ENCODE measurements around the gene CNOT4.
A peak's percentile ranks its signal among the peaks of the same experiment; 100 is the strongest.
"Not testable (repeated sequence)": the region's sequence is repeated elsewhere in the genome, so short reads cannot be mapped to it uniquely, and the experiment has no call there.

CNOT4 gene

DNA sequence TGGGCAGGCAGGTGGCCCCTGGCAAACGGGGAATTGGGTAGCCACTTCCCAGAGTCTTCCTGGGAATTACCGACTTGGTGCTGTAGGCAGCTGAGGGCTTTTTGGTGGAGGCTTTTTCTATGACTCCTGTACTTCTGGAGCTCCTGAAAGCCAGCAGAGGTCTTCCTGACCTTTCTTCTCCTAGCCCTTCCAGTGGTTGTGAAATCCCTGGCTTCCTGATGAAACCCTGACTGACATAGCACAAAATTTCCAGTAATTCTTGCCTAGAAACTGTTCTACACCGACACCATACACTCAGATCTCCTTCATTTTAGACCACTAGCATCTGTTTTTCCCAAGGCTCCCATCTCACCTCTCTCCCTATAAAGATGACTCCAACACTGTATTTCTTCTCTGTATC, 156.1 kb downstream of the CNOT4 start:
- DNase-seq: no peak

DNA sequence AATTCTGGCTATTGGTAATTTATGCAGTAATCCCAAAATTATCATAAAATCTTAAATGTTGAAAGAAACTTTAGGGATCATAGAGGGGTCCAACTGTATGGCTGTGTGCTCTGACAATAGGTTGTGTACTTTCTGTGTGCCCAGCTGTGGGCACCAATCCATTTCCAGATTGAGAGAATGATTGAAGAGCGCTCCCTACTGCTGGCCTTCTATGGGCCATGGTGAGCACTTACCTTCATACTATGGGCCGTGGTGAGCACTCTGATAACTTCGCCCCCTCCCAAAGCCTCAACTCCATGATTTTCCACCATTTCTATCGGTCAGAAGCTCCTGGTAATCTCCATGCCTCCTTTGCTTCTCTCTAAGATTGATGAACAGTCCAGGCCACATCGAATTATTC, 157.6 kb downstream of the CNOT4 start:
- no peak for DNase-seq

DNA sequence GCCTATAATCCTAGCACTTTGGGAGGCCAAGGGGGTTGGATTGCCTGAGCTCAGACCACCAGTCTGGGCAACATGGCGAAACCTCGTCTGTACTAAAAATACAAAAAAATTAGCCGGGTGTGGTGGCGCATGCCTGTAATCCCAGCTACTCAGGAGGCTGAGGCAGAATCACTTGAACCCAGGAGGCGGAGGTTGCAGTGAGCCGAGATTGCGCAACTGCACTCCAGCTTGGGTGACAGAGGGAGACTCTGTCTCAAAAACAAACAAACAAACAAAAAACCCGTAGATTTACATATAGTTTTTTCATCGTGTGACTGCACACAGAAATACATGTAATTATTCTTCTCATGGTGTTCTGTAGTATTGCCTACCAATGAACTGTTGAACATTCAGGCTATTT, 158.8 kb downstream of the CNOT4 start:
- DNase-seq: not testable (repeated sequence)

DNA sequence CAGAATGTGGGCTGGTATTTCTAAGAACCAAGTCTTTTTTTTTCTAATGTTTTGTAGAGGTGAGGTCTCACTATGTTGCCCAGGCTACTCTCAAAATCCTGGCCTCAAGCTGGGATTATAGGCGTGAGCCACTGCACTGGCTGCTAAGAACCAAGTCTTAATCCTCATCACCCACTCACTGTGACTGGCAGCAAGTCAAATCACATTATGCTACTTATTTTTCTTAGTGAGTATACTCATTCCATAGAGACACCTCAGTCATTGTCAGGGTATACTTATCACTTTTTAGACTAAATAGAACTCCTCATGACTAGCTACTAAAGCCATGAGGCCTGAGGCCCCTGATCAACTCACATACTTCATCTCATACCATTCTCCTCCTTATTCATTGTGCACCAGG, 160.2 kb downstream of the CNOT4 start:
- no peak for DNase-seq

DNA sequence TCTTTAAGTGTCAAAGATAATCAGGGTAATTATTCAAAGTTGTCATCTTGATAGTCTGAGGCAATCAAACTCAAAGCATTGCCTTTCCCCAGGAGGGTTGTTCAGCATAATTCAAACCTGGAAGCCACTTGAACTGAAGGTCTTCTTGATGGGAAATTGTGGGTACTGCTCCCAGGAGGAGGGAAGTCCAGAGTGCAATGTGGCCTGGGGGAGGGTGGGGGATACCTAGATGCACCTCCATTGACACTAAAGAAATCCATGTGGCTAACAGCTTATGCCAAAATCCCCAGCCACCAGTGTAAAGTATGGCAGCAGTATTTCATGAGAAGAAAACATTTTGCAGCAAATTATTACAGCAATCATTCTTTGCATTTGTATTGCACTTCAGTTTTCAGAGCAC, 161.4 kb downstream of the CNOT4 start:
- DNase-seq: no peak

DNA sequence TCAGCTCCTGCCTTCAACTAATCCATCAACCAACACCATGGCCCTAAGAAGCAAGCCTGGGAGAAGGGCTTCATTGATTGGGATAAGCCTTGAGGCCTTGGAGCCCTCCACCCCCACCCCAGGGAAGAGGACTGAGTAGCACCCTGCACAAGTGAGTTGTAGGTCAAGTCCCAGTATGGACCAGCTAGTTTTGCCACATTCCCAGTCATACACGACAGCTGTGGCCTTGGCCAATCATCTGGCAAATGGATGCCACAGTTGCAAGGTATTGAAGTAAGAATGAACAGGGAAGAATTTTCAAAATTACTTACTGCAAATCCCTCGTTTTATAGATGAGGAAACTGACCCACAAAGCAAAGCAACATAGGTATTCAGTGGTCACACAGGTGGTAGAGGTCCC, 166.5 kb downstream of the CNOT4 start:
- no peak for DNase-seq

DNA sequence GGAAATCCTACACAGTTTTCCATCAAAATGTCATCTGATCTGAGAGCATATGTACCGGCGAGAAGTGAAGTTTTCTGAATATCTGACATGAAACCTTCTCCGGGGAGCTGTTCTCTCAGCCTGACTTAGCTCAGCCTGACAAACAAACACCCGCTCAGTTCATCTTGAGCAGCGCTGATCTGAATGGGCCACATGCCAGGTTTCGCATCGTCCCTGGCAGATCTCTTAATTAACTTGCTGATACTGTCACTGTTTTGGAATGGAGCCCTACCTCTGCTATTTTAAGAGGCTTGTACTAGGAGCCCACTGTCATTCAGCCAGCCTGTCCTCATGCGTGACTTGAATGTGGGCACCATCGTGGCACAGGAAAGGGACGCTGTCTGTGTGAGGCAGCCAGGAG, 167.0 kb downstream of the CNOT4 start:
- no peak for DNase-seq

DNA sequence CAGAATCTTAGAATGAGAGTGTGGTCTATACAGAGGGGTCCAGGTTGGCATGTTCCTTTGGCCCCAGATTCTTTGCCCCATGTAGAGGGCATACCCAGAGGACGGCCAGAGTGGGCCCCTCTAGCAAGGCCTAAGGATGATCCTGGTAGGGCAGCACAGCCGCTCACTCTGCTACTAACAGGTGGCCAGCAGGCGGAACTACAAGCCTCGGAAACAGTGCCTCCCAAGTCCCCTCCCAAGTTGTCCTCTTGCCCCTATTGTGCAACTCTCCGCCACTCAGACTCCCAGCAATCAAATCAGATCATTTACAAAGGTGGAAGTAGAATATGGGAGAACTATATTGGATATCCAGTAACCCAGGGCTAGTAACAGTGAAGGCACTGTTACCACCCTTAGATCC, 168.9 kb downstream of the CNOT4 start:
- DNase-seq: no peak

DNA sequence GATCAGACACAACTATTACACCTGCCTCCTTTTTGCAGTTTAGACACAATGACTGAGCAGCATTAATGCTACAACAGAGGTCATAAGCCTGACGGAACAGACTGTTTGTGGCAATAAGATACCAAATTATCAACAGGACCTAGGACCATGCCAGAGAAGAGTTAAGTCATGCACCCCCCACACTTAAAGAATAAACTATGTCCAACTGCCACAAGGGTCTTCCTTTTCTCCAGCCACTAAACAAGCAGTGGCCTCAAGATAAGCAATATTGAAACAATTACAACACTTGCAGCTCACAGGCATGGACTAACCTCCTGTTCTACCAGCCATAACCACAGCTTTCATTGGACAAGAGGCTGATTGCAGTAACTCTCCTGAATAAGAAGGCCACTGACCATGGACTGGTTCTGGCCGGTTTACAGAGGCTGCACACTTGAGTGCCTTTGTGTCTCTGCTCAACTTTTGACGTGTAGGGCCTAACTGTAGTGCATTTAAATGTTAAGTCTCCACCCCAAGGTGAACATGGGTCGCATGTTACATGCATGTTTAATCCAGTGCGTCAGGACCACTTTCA, 171.8 kb downstream of the CNOT4 start:
- DNase-seq: no peak

DNA sequence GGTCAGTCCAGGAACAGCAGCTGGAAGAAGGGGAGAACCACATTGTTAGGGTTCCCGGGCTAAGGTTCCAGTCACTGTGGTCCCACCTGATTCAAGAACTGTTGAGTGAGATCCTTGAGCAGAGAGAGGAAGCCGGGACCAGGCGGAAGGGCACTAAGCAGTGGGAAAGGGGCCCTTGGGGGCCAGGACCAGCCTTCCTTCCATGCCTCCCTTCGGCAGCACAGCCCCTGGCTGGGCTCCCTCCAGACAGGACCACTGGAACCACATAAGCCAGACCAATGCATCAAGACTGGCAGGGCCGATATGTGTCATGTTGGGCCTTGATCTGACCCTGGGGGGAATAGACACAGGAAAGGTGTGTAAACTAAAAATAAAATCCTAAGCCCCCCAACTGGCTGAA, 172.4 kb downstream of the CNOT4 start:
- no peak for DNase-seq

DNA sequence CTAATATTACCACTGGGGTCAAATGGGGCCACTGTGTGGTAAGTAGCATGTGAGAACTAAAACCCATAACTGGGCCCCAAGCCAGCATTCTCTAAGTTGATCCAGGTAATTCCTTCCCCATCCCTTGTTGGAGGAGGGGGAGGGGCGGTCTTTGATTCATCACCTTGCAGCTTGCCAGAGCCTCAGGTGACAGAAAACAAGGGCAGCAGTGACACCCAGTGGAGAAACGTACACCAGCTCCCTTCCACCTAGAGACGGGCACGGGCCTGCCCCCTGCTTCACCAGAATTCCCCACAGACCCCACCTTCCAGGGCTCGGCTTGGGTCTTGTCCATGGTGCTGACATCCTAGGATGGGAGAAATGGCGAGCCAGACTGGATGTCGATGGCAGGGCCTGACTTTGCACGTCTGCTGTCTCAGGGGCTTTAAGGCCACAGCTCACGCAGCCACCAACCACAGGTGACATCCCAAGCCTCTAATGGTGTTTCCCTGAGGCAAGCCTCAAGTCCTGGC, 174.2 kb downstream of the CNOT4 start:
- peak; percentile 36 for DNase-seq

DNA sequence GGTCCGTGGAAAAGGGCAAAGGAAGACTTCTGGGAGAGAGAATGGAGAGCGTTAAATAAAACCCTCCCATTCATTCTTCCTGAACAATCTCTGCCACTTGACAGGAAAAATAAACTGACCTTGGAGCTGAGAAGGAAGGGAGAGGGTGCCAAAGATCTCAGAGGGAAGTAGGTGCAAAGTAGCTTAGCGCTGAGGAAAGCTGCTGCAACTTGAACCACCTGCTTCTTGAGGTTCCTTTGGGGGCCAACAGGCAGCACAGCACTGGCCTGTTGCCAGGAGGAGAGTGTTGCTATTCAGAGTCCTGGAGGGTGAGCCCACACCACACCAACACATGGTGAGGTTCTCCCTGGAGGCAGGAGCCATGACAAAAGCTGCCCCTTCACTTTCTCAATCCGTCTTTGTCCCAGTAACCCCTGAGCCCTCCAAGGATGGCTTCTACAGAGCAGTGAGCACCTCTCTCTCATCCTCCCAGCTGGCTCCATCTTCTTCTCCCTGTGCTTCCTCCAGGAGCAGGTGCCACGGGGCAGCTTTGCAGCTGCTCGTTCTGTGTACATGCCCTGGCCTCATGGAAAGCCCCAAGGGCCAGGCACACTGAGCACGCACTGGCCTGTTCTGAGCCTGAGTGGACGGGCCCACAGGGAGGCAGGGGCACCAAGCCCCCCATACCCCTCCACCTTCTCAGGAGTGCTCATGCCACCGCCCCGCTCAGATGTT, 174.9 kb downstream of the CNOT4 start:
- no peak for DNase-seq

DNA sequence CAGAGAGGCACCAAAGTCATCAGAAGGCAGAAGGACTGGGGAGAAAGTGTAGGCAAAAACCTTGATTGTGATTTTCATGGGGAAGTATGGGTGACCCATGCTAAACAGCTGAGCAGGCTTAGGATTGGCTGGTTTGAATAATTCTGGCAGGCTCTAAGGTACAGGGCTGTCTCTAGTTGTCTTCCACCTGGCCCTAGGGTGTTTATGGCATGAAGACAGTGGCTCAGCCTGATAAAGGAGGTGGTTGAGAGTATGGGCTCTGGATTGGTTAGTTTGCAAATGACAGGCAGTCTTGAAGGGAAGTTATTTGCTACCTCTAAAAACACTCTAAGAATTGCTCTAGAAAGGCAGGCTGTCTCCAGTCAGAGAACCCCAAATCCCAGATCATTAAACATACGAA, 176.0 kb downstream of the CNOT4 start:
- DNase-seq: no peak

DNA sequence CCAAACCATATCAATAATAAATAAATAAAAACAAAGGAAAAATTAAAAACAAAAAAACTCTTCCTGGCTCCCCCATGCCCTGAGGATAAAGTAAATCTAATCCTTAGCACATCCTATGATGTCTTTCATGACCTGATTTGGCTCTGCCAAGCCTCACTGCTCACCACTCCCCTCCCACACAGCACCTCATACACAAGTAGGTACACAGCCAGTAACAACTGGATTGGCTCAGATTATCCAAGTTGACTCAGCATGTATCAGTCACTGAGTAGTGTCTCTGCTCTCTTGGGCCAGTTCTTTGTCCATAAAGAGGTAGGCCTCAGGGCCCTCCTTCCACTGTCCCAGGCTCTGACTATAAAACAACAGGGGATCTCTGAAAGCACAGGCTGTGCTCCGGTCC, 176.7 kb downstream of the CNOT4 start:
- no peak for DNase-seq

DNA sequence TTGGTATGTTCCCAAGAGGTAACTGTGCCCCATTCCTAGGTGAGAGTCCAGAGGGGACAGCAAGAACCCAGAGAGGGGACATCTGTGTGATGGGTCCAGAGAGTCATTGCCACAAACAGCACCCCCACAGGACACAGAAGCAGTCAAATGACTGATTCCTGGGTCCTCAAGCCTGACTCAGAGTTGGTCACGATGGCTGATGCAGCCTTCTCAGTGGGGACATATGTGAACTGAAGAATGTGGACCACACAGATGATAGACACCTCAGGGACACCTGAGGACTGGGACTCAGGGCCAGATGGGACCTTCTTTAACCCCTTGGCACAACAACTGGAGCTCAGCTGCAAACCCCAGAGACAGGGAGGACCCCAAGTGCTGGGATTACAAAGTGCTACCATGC, 179.8 kb downstream of the CNOT4 start:
- no peak for DNase-seq

DNA sequence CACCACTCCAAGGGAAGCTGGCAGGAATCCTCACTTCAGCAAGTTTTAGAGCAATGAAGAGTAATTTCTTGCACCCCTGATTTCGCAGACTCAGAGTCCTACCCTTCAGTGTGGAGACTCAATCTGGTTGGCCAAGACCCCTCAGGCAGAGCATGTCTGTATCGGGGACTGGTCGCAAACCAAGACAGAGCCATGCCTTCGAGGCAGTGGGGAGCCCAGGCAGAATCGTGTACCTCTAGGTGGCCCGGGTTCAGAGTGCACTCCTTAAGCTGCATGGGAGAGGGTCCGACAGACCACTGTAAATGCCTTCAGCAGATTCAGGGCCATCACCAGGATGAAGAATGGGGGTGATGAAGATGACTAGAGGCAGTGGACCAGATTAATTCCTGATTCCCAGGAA, 181.4 kb downstream of the CNOT4 start:
- DNase-seq: no peak

DNA sequence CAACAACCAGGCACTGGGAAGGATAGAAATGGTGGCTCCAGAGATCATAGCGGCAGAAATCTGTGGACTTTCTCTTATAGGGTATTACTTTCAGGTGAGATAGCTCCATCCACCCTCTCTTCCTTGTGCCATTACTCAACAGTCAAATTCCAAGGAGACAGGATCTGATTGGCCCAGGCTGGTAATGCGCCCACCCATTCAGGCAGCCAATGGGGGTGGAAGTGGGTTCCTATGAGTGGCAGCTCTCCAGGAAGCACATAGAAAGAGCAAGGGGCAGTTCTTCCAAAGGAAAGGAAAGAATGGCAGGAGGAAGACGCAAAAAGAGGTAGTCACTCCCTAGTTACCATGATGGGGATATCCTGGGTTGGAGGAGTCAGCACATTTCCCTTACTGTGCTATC, 181.8 kb downstream of the CNOT4 start:
- no peak for DNase-seq

DNA sequence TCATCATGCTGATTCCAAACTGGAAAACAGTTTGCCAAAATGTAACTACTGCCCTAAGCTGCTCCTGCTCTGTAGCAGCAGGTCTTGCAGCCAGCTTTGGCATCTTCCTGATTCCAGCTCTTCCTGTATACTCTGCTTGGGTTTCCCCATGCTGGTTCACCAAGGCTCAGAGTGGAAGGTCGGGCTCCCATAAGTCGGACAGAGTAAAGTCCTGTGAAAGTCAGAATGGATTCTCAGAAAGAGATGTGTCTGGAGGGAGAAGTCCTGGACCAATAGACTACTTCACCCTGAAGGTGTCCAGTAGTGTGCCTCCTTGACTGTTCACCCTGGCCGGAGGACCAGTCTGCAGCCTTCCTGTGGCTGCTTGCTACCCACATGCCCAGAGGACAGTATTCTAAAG, 182.4 kb downstream of the CNOT4 start:
- no peak for DNase-seq

DNA sequence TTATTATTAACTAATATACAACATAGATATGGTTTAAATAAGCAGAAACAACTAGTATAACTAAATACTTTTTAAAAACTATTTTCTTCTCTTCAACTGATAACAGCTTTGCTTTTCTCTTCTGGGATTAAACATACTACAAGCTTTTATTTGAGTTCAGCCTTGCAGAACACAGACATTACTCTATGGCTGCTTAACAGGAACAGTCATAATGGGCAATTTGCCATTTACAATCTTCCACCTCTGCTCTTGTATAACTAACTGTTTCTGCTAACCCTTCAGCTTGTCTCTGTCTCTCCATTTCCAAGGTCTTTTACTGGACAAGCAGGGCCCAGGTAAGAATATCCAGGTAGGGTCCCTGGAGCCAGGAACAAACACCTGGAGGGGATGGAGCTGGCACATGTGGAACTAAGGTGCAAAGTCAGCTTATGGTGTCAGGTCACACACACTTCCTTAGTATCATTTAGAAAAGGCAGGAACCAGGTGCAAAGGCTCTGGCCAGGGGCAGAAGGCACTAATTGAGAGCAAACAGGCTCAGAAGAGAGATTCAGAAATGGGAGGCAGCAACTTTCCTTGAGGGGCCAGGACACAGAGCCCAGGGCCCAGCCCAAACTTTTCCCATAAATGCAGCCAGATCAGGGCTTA, 183.1 kb downstream of the CNOT4 start:
- DNase-seq: no peak

DNA sequence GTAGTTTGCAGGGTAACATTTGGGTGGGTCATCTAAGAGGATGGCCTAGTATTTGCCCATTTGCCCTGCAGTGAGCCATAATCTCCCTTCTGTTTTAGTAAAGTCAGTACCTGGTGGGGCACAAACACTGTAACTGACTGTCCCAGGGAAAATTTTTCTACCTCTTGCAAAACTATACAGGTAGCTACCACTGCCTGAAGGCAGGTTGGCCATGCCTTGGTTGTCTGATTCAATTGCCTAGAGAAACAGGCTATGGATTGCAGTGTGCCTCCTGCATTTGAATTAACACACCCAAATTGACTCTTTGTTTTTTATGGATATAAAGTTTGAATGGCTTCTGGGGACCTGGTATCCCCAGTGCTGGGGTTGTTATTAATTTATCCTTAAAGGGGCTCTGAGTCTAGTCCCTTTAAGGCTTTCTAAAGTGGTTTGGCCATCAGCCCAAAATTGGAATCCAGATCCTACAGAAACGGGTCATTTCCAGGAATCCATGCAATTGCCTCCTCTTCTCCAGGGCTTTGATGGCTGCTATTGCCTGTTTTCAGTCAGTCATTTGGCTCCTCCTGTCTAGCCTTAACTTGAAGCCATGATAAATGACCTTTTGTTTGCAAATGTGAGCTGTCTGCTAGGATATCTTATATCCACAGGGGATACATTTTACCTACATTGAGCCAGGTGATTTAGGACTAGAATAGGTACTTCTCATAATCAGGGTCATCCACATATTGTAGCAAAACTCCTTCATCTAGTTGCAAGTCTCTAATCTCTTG, 187.1 kb downstream of the CNOT4 start:
- DNase-seq: no peak

DNA sequence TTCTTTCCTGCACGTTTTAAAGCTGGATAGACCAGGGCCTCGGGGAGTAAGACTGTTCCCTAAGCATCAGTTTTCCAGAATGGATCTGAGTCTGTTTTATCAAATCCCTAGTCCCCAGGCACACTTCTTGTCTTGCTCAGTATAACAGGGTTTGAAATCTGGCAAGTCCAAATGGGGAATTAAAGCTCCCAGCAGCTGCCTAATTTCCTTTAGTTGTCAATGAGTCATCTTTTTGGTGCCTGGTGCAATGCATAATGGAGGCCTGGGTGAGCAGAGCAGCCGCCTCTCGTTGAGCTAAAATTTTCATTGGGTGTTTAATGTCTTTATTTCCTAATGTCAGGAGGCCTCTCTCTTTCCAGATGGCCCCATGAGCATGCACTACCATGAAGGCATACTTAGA, 188.3 kb downstream of the CNOT4 start:
- DNase-seq: peak; percentile 68

DNA sequence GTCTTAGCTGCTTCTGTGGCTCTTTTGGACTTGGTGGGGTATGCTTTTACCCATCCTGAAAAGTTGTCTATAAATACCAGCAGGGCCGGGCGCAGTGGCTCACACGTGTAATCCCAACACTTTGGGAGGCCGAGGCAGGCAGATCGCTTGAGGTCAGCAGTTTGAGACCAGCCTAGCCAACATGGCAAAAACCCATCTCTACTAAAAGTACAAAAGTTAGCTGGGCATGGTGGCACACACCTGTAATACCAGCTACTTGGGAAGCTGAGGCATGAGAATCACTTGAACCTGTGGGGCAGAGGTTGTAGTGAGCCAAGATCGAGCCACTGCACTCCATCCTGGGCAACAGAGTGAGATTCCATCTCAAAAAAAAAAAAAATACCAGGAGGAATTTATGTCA, 188.9 kb downstream of the CNOT4 start:
- DNase-seq: not testable (repeated sequence)

DNA sequence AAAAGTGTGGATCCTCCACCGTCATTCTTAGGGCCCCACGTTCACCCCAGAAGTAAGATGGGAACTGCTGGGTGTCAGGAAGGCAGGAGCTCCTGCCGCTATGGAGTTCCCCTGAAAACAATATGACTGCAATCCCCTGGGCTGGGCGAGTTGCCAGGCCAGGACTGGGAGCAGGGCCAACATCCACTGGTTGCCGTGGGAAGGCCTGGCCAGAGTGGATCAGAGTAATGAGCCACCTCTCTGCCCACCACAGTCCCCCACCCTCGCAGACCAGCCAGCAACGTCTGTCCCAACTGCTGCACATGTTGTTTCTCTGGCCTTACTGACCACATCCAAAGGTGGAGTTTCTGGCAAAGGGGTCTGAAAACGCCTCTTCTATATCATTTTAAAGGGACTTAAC, 189.6 kb downstream of the CNOT4 start:
- DNase-seq: peak; percentile 45
